ENCODE data around the gene INPP5A. TPM values are rescaled to one million over a fixed set of nuclear protein-coding genes. Genes with fewer than 3 reads are reported as not detected.

Gene INPP5A
- total RNA-seq, 1 donor from 2014 or later = 14.2 TPM

- Histone ChIP-seq H3F3A (ENCODE audit: low read depth) (peaks cover 4% of the 10 kb centered on the region), H3K9ac (no peak overlapping the region), H3K9me3 (ENCODE audit: low read depth) (no peaks in the 10 kb centered on the region), H3K79me2 (ENCODE audit: low read depth) (no peaks in the 10 kb centered on the region), H4K20me1 (ENCODE audit: low read depth) (no peaks in the 10 kb centered on the region), H2AFZ (replicated peaks) (no peak overlapping the region), H3K4me1 (no peaks in the 10 kb centered on the region), H3K4me3 (no peak overlapping the region), H3K27me3 (no peaks in the 10 kb centered on the region), H3K36me3 (no peaks in the 10 kb centered on the region), H3K27ac (no peak overlapping the region), H3K4me2 (no peak overlapping the region)
- no peak for DNase-seq (ENCODE audit: low spot score)
- Mint-ChIP-seq H3K36me3 (peaks cover 26% of the 10 kb centered on the region), H3K27ac (no peak overlapping the region), H3K4me3 (no peak overlapping the region), H3K27me3 (ENCODE audit: insufficient read depth, low read depth) (peaks cover 7% of the 10 kb centered on the region), H3K4me1 (peaks cover 5% of the 10 kb centered on the region), H3K9me3 (no peaks in the 10 kb centered on the region)
- TF ChIP-seq, protein P1, sequence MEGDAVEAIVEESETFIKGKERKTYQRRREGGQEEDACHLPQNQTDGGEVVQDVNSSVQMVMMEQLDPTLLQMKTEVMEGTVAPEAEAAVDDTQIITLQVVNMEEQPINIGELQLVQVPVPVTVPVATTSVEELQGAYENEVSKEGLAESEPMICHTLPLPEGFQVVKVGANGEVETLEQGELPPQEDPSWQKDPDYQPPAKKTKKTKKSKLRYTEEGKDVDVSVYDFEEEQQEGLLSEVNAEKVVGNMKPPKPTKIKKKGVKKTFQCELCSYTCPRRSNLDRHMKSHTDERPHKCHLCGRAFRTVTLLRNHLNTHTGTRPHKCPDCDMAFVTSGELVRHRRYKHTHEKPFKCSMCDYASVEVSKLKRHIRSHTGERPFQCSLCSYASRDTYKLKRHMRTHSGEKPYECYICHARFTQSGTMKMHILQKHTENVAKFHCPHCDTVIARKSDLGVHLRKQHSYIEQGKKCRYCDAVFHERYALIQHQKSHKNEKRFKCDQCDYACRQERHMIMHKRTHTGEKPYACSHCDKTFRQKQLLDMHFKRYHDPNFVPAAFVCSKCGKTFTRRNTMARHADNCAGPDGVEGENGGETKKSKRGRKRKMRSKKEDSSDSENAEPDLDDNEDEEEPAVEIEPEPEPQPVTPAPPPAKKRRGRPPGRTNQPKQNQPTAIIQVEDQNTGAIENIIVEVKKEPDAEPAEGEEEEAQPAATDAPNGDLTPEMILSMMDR (IDR thresholded peaks at IDR 0.05) = no peak
- TF ChIP-seq EZH2phosphoT487 (IDR thresholded peaks at IDR 0.05) (no peak), EZH2 (IDR thresholded peaks at IDR 0.05) (no peak)
Measured at GRCh38 chr10:132756591-132756990, 219.0 kb downstream of the INPP5A start.

DNA sequence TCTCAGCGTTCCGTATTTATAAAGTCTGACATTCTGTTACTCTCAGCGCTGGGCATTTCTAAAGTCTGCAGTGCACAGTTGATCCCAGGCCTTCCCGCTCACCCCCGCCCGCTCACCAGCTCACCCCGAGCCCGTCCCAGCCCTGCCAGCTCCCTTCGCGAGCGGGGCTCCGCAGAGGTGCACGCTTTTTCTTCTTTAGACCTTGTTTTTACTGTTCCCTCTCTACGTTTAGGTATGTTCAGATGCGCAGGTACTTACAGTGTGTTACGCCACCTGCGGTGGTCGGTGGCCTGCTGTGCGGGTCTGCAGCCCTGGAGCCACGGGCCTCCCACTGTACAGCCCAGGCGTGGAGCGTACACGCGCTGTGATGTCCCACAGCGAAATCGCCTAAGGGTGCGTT, 219.6 kb downstream of the INPP5A start:
- no peak overlapping the region for H3K9ac ChIP-seq
- H3K27me3 ChIP-seq = no peaks in the 10 kb centered on the region
- H3K27ac ChIP-seq = no peak overlapping the region
- H4K20me1 ChIP-seq (ENCODE audit: low read depth) = no peaks in the 10 kb centered on the region
- no peaks in the 10 kb centered on the region for H3K9me3 ChIP-seq (ENCODE audit: low read depth)
- H3K4me1 ChIP-seq = no peaks in the 10 kb centered on the region
- H3F3A ChIP-seq (ENCODE audit: low read depth) = peaks cover 4% of the 10 kb centered on the region
- H3K27ac Mint-ChIP-seq = no peak overlapping the region
- H3K4me1 Mint-ChIP-seq = peaks cover 5% of the 10 kb centered on the region
- no peak for DNase-seq (ENCODE audit: low spot score)
- no peaks in the 10 kb centered on the region for H3K79me2 ChIP-seq (ENCODE audit: low read depth)
- H3K27me3 Mint-ChIP-seq (ENCODE audit: insufficient read depth, low read depth) = peaks cover 10% of the 10 kb centered on the region
- H3K36me3 Mint-ChIP-seq = peaks cover 30% of the 10 kb centered on the region
- no peak overlapping the region for H3K4me3 ChIP-seq
- no peak overlapping the region for H2AFZ ChIP-seq (replicated peaks)
- no peaks in the 10 kb centered on the region for H3K36me3 ChIP-seq
- H3K4me2 ChIP-seq = no peak overlapping the region
- TF ChIP-seq, protein P1 (IDR thresholded peaks at IDR 0.05) = no peak
- TF ChIP-seq EZH2phosphoT487 (IDR thresholded peaks at IDR 0.05) (no peak), EZH2 (IDR thresholded peaks at IDR 0.05) (no peak)
- peaks cover 4% of the 10 kb centered on the region for H3K9me3 Mint-ChIP-seq
- H3K4me3 Mint-ChIP-seq = no peak overlapping the region

DNA sequence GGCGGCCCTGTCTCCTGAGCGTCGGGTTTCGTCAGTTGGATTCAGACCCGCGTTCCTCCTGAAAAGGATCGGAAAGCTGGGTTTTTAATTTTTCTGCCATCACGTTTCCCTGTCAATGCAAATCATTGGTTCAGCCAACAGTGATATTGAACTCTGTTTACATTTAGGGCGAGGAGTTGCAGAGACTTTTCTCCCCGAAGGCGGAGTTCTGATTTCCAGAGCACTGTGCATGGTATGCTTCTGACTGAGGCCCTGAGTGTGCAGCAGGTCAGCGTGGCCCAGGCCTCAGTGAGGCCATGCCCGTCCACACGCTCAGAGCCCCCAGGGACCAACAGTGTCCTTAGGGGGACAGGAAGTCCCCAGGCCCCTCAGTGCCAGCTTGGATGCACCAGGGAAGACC, 221.3 kb downstream of the INPP5A start:
- Histone ChIP-seq H3K27me3 (no peaks in the 10 kb centered on the region), H3K4me1 (no peaks in the 10 kb centered on the region), H3K9me3 (ENCODE audit: low read depth) (no peaks in the 10 kb centered on the region), H2AFZ (replicated peaks) (no peak overlapping the region), H3K79me2 (ENCODE audit: low read depth) (no peaks in the 10 kb centered on the region), H3K27ac (no peak overlapping the region), H3K4me2 (no peak overlapping the region), H3F3A (ENCODE audit: low read depth) (peaks cover 11% of the 10 kb centered on the region), H3K9ac (no peak overlapping the region), H3K36me3 (no peaks in the 10 kb centered on the region), H4K20me1 (ENCODE audit: low read depth) (no peaks in the 10 kb centered on the region), H3K4me3 (no peak overlapping the region)
- no peak overlapping the region for H3K27ac Mint-ChIP-seq
- DNase-seq (ENCODE audit: low spot score) = no peak
- peaks cover 8% of the 10 kb centered on the region for H3K9me3 Mint-ChIP-seq
- H3K36me3 Mint-ChIP-seq = peaks cover 33% of the 10 kb centered on the region
- TF ChIP-seq EZH2phosphoT487 (IDR thresholded peaks at IDR 0.05) (no peak), EZH2 (IDR thresholded peaks at IDR 0.05) (no peak)
- TF ChIP-seq, protein P1 (IDR thresholded peaks at IDR 0.05) = no peak
- H3K27me3 Mint-ChIP-seq (ENCODE audit: insufficient read depth, low read depth) = peaks cover 10% of the 10 kb centered on the region
- H3K4me3 Mint-ChIP-seq = no peak overlapping the region
- H3K4me1 Mint-ChIP-seq = no peaks in the 10 kb centered on the region
